Endothelial cell of umbilical vein (primary cell): ENCODE data around the gene LRWD1. TPM values are rescaled to one million over a fixed set of nuclear protein-coding genes. Genes with fewer than 3 reads are reported as not detected.

Source experiments
- BruUV-seq: library from RNA; stranded (reverse); fragments of 400-500 nt; replicated peaks from 2 replicates; lab custom pipeline; 2021; lab: Mats Ljungman, UMichigan
- CTCF ChIA-PET: fragments of 300-600, 350-600 bp; sonication (Branson Sonifier 250); formaldehyde crosslinking; loops from one replicate; lab custom pipeline; 2021; ENCODE audit warnings: antibody characterized with exemption, inconsistent platforms; lab: Charles Lee
- POLR2A ChIA-PET: fragments of 300-600, 350-600 bp; sonication (Branson Sonifier 250); formaldehyde crosslinking; loops from one replicate; lab custom pipeline; 2021; ENCODE audit warnings: antibody characterized with exemption, inconsistent platforms; lab: Charles Lee
- DNase-seq: peaks from one replicate; pipeline ENCODE4 v3.0.0-alpha.2; 2011; ENCODE audit warnings: low read depth, low spot score
- FAIRE-seq: peaks from 2 replicates; lab custom pipeline; 2011; peaks lifted over from hg19 to GRCh38; lab: Jason Lieb, UNC
- H2AFZ ChIP-seq: 2 replicates; pipeline ENCODE4 v1.6.0; 2012; ENCODE audit warnings: low read depth, low read length, control low read depth, inconsistent platforms
- H3K27ac ChIP-seq: 2 replicates; pipeline ENCODE4 v1.5.1; 2011; ENCODE audit warnings: low read depth, mild to moderate bottlenecking, control low read depth, low read length, moderate library complexity; ENCODE audit not compliant: insufficient read depth
- H3K27me3 ChIP-seq, 2 experiments: 2 replicates each; pipeline versions ENCODE4 v1.6.0 to v1.6.1; 2011; ENCODE audit warnings: low read length in 2 of 2, mixed read lengths in 1 of 2; ENCODE audit not compliant: control insufficient read depth in 2 of 2, insufficient read depth in 2 of 2
- H3K36me3 ChIP-seq, 2 experiments: 2 replicates in 1 of 2; 3 replicates in 1 of 2; pipeline ENCODE4 v1.5.1; 2011; ENCODE audit warnings: low read length in 2 of 2, mild to moderate bottlenecking in 1 of 2, moderate library complexity in 1 of 2; ENCODE audit not compliant: control insufficient read depth in 2 of 2, insufficient read depth in 2 of 2; ENCODE audit errors: extremely low read depth in 1 of 2
- H3K4me1 ChIP-seq: 3 replicates; pipeline ENCODE4 v1.5.1; 2011; ENCODE audit warnings: mild to moderate bottlenecking, low read length; ENCODE audit not compliant: control insufficient read depth, insufficient read depth; ENCODE audit errors: extremely low read depth
- H3K4me2 ChIP-seq: 2 replicates; pipeline ENCODE4 v1.6.1; 2011; ENCODE audit warnings: low read length, control low read depth, mixed read lengths; ENCODE audit not compliant: insufficient read depth
- H3K4me3 ChIP-seq, 3 experiments: fragments of 200-600 bp in 1 of 3; sonication (generic), shearing (Covaris generic) in 1 of 3; replicated peaks in 1 of 3; 2 replicates each; pipeline ENCODE4 v1.5.1; 2011 to 2016; ENCODE audit warnings: control low read depth in 3 of 3, low read length in 3 of 3, mild to moderate bottlenecking in 2 of 3, inconsistent platforms in 1 of 3, low read depth in 1 of 3, moderate library complexity in 1 of 3; ENCODE audit not compliant: insufficient read depth in 1 of 3
- H3K79me2 ChIP-seq: 2 replicates; pipeline ENCODE4 v1.6.0; 2012; ENCODE audit warnings: low read length, inconsistent platforms; ENCODE audit not compliant: control insufficient read depth, insufficient read depth
- H3K9ac ChIP-seq: replicated peaks from 2 replicates; pipeline ENCODE3; 2011; ENCODE audit warnings: low read length, control low read depth; ENCODE audit not compliant: insufficient read depth; ENCODE audit errors: extremely low read depth
- H3K9me1 ChIP-seq: replicated peaks from 3 replicates; pipeline ENCODE4 v1.6.0; 2011; ENCODE audit warnings: mild to moderate bottlenecking, low read length; ENCODE audit not compliant: control insufficient read depth, insufficient read depth; ENCODE audit errors: extremely low read depth
- H3K9me3 ChIP-seq: replicated peaks from 2 replicates; pipeline ENCODE4 v1.5.1; 2012; ENCODE audit warnings: low read length, inconsistent platforms; ENCODE audit not compliant: control insufficient read depth, insufficient read depth
- H4K20me1 ChIP-seq: replicated peaks from 2 replicates; pipeline ENCODE3; 2011; ENCODE audit warnings: mild to moderate bottlenecking, low read length; ENCODE audit not compliant: control insufficient read depth, insufficient read depth; ENCODE audit errors: extremely low read depth
- CTCF ChIP-seq, 2 donors: IDR thresholded peaks; 1 replicate in 1 of 2; 2 replicates in 1 of 2; pipeline ENCODE4 v1.5.1; 2011; ENCODE audit warnings: low read length in 2 of 2, mild to moderate bottlenecking in 2 of 2, moderate library complexity in 2 of 2, control low read depth in 1 of 2, inconsistent platforms in 1 of 2, low read depth in 1 of 2; ENCODE audit not compliant: insufficient read depth in 1 of 2; ENCODE audit errors: extremely low read depth in 1 of 2
- EZH2 ChIP-seq: IDR thresholded peaks from 2 replicates; pipeline ENCODE4 v1.6.1; 2012; ENCODE audit warnings: borderline replicate concordance, low read depth, mild to moderate bottlenecking, moderate library complexity, low read length, inconsistent platforms; ENCODE audit not compliant: severe bottlenecking
- MYC ChIP-seq: IDR thresholded peaks from one replicate; pipeline ENCODE4 v1.6.1; 2011; ENCODE audit warnings: mild to moderate bottlenecking, low read depth, low read length
- POLR2A ChIP-seq: IDR thresholded peaks from 2 replicates; pipeline ENCODE4 v1.6.1; 2012; ENCODE audit warnings: low read depth, mild to moderate bottlenecking, control low read depth, low read length
- dilution Hi-C: fragments of 300-500 bp; cut with MboI; formaldehyde crosslinking; loops from one replicate; pipeline ENCODE4 v1.15.0; 2019; ENCODE audit warnings: low sequenced_read_pairs; ENCODE audit not compliant: extremely low pct_ligation_motif_present
- intact Hi-C: fragments of 100-400 bp; cut with micrococcal nuclease; formaldehyde crosslinking; loops from one replicate; pipeline ENCODE4 v1.10.0; 2022
- polyA plus RNA-seq, 4 experiments: library from polyadenylated mRNA; depleted of rRNA in 3 of 4; stranded (reverse) in 3 of 4; unstranded in 1 of 4; fragments of >200 nt; gene quantifications; 2 replicates each; pipeline versions ENCODE4 v1.2.1 to v1.2.3, GENCODE V29; 2011 to 2012; ENCODE audit warnings: missing spikeins in 1 of 4
- total RNA-seq: library from RNA; stranded (reverse); gene quantifications from 2 replicates; pipeline ENCODE4 v1.2.3, GENCODE V29; 2021

LRWD1 gene
- total and polyA plus RNA-seq, 2 donors (not counting 3 experiments of a cell fraction or from before 2014, with no cell fraction given) = 21.7 to 22.7 TPM

- DNase-seq = no peak
- Histone ChIP-seq H3K9ac (no peak overlapping the region), H3K9me3 (no peaks in the 10 kb centered on the region), H3K9me1 (no peaks in the 10 kb centered on the region), H3K4me1 (no peaks in the 10 kb centered on the region), H2AFZ (no peak overlapping the region), H3K27me3 (no peaks in the 10 kb centered on the region), H3K4me3 (no peak overlapping the region), H3K36me3 (peaks cover 0 to 24% of the 10 kb centered on the region in 2 experiments), H3K27ac (no peak overlapping the region), H3K4me2 (no peak overlapping the region), H4K20me1 (no peaks in the 10 kb centered on the region), H3K79me2 (no peaks in the 10 kb centered on the region)
- no TSS peak for BruUV-seq
- ChIA-PET CTCF (interaction anchor here (1.0 to 1.8 kb wide), 4 partner anchors 35 to 171 kb away, joined by 5 to 12 read pairs (median 6); no protein-coding TSS in a partner anchor), POLR2A (interaction anchor here (1.0 kb wide), 1 partner anchor 10 kb away, joined by 3 read pairs; no protein-coding TSS in a partner anchor)
- no peak for TF ChIP-seq EZH2
- TF ChIP-seq CTCF (IDR thresholded peaks at IDR 0.05; ENCODE audit: extremely low read depth in 1 of 2, insufficient read depth in 1 of 2, low read depth in 1 of 2, low read length in 2 of 2) = peak in 1 of 2 donors; percentile 22
- intact Hi-C loops = loop anchor here (2.0 kb wide), 1 partner anchor 45 kb away; no protein-coding TSS in a partner anchor
- FAIRE-seq = no peak
- dilution Hi-C loops = no loop called here
Observed at GRCh38 chr7:102450242-102450641, 14.5 kb upstream of the LRWD1 start.

- H3K27me3 ChIP-seq = no peaks in the 10 kb centered on the region
- H3K9me1 ChIP-seq = no peaks in the 10 kb centered on the region
- FAIRE-seq (no peak), DNase-seq (no peak)
- dilution Hi-C loops (no loop called here), intact Hi-C loops (loop anchor here (2.0 kb wide), 1 partner anchor 47 kb away; no protein-coding TSS in a partner anchor)
- H3K4me1 ChIP-seq = no peaks in the 10 kb centered on the region
- H3K27ac ChIP-seq = no peak overlapping the region
- H3K9ac ChIP-seq = no peak overlapping the region
- ChIA-PET CTCF (interaction anchor here (1.0 to 1.8 kb wide), 5 partner anchors 13 to 39 kb away, joined by 3 to 6 read pairs (median 4); no protein-coding TSS in a partner anchor), POLR2A (no interaction called here)
- no peaks in the 10 kb centered on the region for H3K79me2 ChIP-seq
- no peaks in the 10 kb centered on the region for H4K20me1 ChIP-seq
- no peak overlapping the region for H3K4me2 ChIP-seq
- H3K9me3 ChIP-seq = no peaks in the 10 kb centered on the region
- TF ChIP-seq POLR2A = peak; percentile 13
- no peak for TF ChIP-seq MYC
- H2AFZ ChIP-seq = no peak overlapping the region
- H3K4me3 ChIP-seq = no peak overlapping the region
- BruUV-seq = no TSS peak
- H3K36me3 ChIP-seq = peaks cover 0 to 16% of the 10 kb centered on the region in 2 experiments
Observed at GRCh38 chr7:102451371-102452054, 13.3 kb upstream of the LRWD1 start.
